ENCODE measurements around the gene ARIH2.

ARIH2 gene

GRCh38 chr3:48918388-48919214 is at the start of gene ARIH2:
ARIH2 (plus strand) TSS chr3:48918842; CDS start chr3:48927559, 8,717 bp downstream.
- no peak for TF ChIP-seq CTCF (IDR thresholded peaks at IDR 0.05; ENCODE audit: low read depth, low read length, missing control alignments)
- peak; percentile 60 for DNase-seq (ENCODE audit: extremely low read depth, low read depth)

GRCh38 chr3:48877671-48878070 is 41.0 kb upstream of the ARIH2 start:
- no peak for TF ChIP-seq CTCF (IDR thresholded peaks at IDR 0.05; ENCODE audit: low read depth, low read length, missing control alignments)
- H3K4me3 ChIP-seq (replicated peaks; ENCODE audit: low read depth, low read length): no peak overlapping the region
- no peak for DNase-seq (ENCODE audit: extremely low read depth, low read depth)

More at GRCh38 chr3:48918388-48919214, at the start of gene ARIH2:
- peak within 1 kb of the TSS; percentile 86 for H3K4me3 ChIP-seq (replicated peaks; ENCODE audit: low read depth, low read length)

GRCh38 chr3:48879307-48879993 is 39.2 kb upstream of the ARIH2 start:
- DNase-seq (ENCODE audit: extremely low read depth, low read depth): no peak
- no peak overlapping the region for H3K4me3 ChIP-seq (replicated peaks; ENCODE audit: low read depth, low read length)
- TF ChIP-seq CTCF (IDR thresholded peaks at IDR 0.05; ENCODE audit: low read depth, low read length, missing control alignments): no peak

- no peak overlapping the region for H3K4me3 ChIP-seq (replicated peaks; ENCODE audit: low read depth, low read length)
- no peak for TF ChIP-seq CTCF (IDR thresholded peaks at IDR 0.05; ENCODE audit: low read depth, low read length, missing control alignments)
- no peak for DNase-seq (ENCODE audit: extremely low read depth, low read depth)
Measured at GRCh38 chr3:48879994-48880377, 38.7 kb upstream of the ARIH2 start.

GRCh38 chr3:48881006-48881405 is 37.6 kb upstream of the ARIH2 start:
- no peak for DNase-seq (ENCODE audit: extremely low read depth, low read depth)
- no peak overlapping the region for H3K4me3 ChIP-seq (replicated peaks; ENCODE audit: low read depth, low read length)
- TF ChIP-seq CTCF (IDR thresholded peaks at IDR 0.05; ENCODE audit: low read depth, low read length, missing control alignments): no peak

- no peak for TF ChIP-seq CTCF (IDR thresholded peaks at IDR 0.05; ENCODE audit: low read depth, low read length, missing control alignments)
- H3K4me3 ChIP-seq (replicated peaks; ENCODE audit: low read depth, low read length): no peak overlapping the region
- no peak for DNase-seq (ENCODE audit: extremely low read depth, low read depth)
Measured at GRCh38 chr3:48881652-48882114, 37.0 kb upstream of the ARIH2 start.

Data from HFF-Myc (cell line).